Trophoblast cell (in vitro differentiated cells and primary cell): ENCODE results near the gene B3GALT2.

ENCODE experiments used
- DNase-seq, 2 donors: peaks; one replicate each; pipeline ENCODE4 v3.0.0-alpha.2; 2016
- H2AFZ ChIP-seq: 2 replicates; pipeline ENCODE4 v1.6.1; 2013; ENCODE audit warnings: low read length, moderate library complexity, mild to moderate bottlenecking; ENCODE audit not compliant: insufficient read depth, poor library complexity
- H2AK5ac ChIP-seq: 2 replicates; pipeline ENCODE4 v1.6.1; 2013; ENCODE audit warnings: mild to moderate bottlenecking, low read length
- H2BK120ac ChIP-seq: 2 replicates; pipeline ENCODE4 v1.6.1; 2013; ENCODE audit warnings: low read length, mild to moderate bottlenecking, moderate library complexity; ENCODE audit not compliant: insufficient read depth, poor library complexity
- H2BK12ac ChIP-seq: 2 replicates; pipeline ENCODE4 v1.6.1; 2013; ENCODE audit warnings: mild to moderate bottlenecking, low read length, moderate library complexity
- H2BK5ac ChIP-seq: 2 replicates; pipeline ENCODE4 v1.6.1; 2013; ENCODE audit warnings: low read length, low read depth, moderate library complexity, mild to moderate bottlenecking; ENCODE audit not compliant: poor library complexity
- H3K14ac ChIP-seq: 2 replicates; pipeline ENCODE4 v1.6.1; 2013; ENCODE audit warnings: mild to moderate bottlenecking, low read length
- H3K18ac ChIP-seq: 2 replicates; pipeline ENCODE4 v1.6.1; 2013; ENCODE audit warnings: mild to moderate bottlenecking, low read length
- H3K23ac ChIP-seq: 2 replicates; pipeline ENCODE4 v1.6.1; 2013; ENCODE audit warnings: low read length
- H3K27ac ChIP-seq: 2 replicates; pipeline ENCODE4 v1.5.1; 2013; ENCODE audit warnings: low read depth, mild to moderate bottlenecking, inconsistent platforms, low read length, moderate library complexity
- H3K27me3 ChIP-seq: 2 replicates; pipeline ENCODE4 v1.6.1; 2013; ENCODE audit warnings: inconsistent platforms, mild to moderate bottlenecking, low read length, moderate library complexity; ENCODE audit not compliant: insufficient read depth
- H3K36me3 ChIP-seq, 2 experiments: 1 replicate in 1 of 2; 2 replicates in 1 of 2; pipeline ENCODE4 v1.6.1; 2013; ENCODE audit warnings: low read length in 2 of 2, mild to moderate bottlenecking in 2 of 2, moderate library complexity in 1 of 2; ENCODE audit not compliant: insufficient read depth in 2 of 2, control insufficient read depth in 1 of 2
- H3K4ac ChIP-seq: 2 replicates; pipeline ENCODE4 v1.6.1; 2013; ENCODE audit warnings: low read depth, mild to moderate bottlenecking, low read length, moderate library complexity
- H3K4me1 ChIP-seq, 2 experiments: 1 replicate in 1 of 2; 2 replicates in 1 of 2; pipeline ENCODE4 v1.6.1; 2013; ENCODE audit warnings: low read length in 2 of 2, mild to moderate bottlenecking in 2 of 2, moderate library complexity in 1 of 2; ENCODE audit not compliant: insufficient read depth in 2 of 2, control insufficient read depth in 1 of 2
- H3K4me2 ChIP-seq: 2 replicates; pipeline ENCODE4 v1.6.1; 2013; ENCODE audit warnings: inconsistent platforms, mild to moderate bottlenecking, low read length, moderate library complexity
- H3K4me3 ChIP-seq: 2 replicates; pipeline ENCODE4 v1.5.1; 2013; ENCODE audit warnings: mild to moderate bottlenecking, low read depth, low read length, inconsistent platforms
- H3K79me1 ChIP-seq: one replicate; pipeline ENCODE4 v1.6.1; 2013; ENCODE audit warnings: low read length
- H3K79me2 ChIP-seq: 2 replicates; pipeline ENCODE4 v1.6.1; 2013; ENCODE audit warnings: low read length, mild to moderate bottlenecking; ENCODE audit not compliant: control insufficient read depth, insufficient read depth, poor library complexity
- H3K9ac ChIP-seq: 2 replicates; pipeline ENCODE4 v1.6.1; 2013; ENCODE audit warnings: mild to moderate bottlenecking, low read length
- H3K9me3 ChIP-seq: 2 replicates; pipeline ENCODE4 v1.6.1; 2013; ENCODE audit warnings: low read depth, mild to moderate bottlenecking, control low read depth, inconsistent platforms, low read length; ENCODE audit not compliant: insufficient read depth
- H4K12ac ChIP-seq: 2 replicates; pipeline ENCODE4 v1.6.1; 2013; ENCODE audit warnings: low read depth, mild to moderate bottlenecking, low read length, moderate library complexity
- H4K8ac ChIP-seq: 2 replicates; pipeline ENCODE4 v1.6.1; 2013; ENCODE audit warnings: low read depth, mild to moderate bottlenecking, low read length, moderate library complexity
- H4K91ac ChIP-seq: one replicate; pipeline ENCODE4 v1.6.1; 2013; ENCODE audit warnings: low read depth, mild to moderate bottlenecking, low read length, moderate library complexity
- WGBS: extraction: QIAGEN DNeasy Blood & Tissue Kit; methylation state at CpG from one replicate; pipeline ENCODE4 v1.1.7; 2013; ENCODE audit warnings: missing lambda C conversion rate; ENCODE audit not compliant: insufficient read length, insufficient coverage; ENCODE audit errors: extremely low coverage; 5-methylcytosine and 5-hydroxymethylcytosine counted together

The B3GALT2 gene

DNA sequence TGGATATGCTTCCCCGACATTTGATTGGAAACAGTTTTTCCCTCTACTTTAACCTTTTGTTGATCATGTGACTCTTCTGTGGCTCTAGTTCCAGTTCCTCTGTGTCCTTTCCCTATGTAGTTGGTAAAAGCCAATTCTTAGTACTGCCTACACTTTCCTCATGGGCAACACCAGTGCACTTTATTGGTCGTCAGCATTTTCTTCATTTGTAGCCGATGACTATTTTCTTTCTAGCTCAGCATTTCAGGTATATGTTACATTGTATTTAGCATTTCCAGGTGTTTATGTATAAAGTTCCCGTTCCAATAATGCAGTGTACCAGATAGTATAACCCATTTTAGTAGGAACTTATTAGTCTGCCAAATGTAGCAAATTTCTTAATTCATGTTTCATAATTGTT is 27.6 kb upstream of the B3GALT2 start:
- no CpG with 5 or more reads among the region's 4 CpGs for WGBS
- H4K91ac ChIP-seq = no peak overlapping the region

DNA sequence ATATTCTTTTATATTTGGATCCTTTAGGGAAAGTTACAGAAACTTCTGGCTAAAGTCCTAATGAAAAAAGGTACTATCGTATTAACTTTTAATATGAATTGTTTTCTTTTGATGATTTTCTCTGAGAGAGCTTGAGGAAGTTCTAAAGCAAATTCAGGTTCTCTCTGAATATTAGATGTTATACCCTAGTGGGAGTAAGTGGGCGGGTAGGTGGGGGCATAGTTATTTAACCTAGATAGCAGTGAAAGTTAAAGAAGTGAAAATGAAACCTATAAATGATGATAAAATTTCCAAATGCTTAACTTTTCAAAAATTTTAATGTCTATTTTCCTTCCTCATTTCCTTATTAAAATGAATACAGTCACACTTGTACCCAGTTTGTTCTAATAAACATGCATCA is 26.2 kb upstream of the B3GALT2 start:
- no peak for DNase-seq
- H3K14ac ChIP-seq = no peak overlapping the region
- no peaks in the 10 kb centered on the region for H3K4me1 ChIP-seq
- no peaks in the 10 kb centered on the region for H3K27me3 ChIP-seq
- no peak overlapping the region for H4K12ac ChIP-seq
- no peaks in the 10 kb centered on the region for H3K79me1 ChIP-seq
- no peak overlapping the region for H3K18ac ChIP-seq
- no peak overlapping the region for H2BK12ac ChIP-seq
- no peak overlapping the region for H2AK5ac ChIP-seq
- H3K79me2 ChIP-seq = no peaks in the 10 kb centered on the region
- no peak overlapping the region for H3K9ac ChIP-seq
- H2BK5ac ChIP-seq = no peak overlapping the region
- no peak overlapping the region for H3K4me2 ChIP-seq
- no peak overlapping the region for H4K8ac ChIP-seq
- peaks cover 2% of the 10 kb centered on the region for H3K9me3 ChIP-seq
- H3K4ac ChIP-seq = no peak overlapping the region
- H2BK120ac ChIP-seq = no peak overlapping the region
- H4K91ac ChIP-seq = no peak overlapping the region
- H3K4me3 ChIP-seq = no peak overlapping the region
- peaks cover 4 to 10% of the 10 kb centered on the region in 2 experiments for H3K36me3 ChIP-seq
- no peak overlapping the region for H3K27ac ChIP-seq
- WGBS = no CpG with 5 or more reads among the region's 2 CpGs
- H2AFZ ChIP-seq = no peak overlapping the region
- H3K23ac ChIP-seq = no peak overlapping the region

More for the DNA sequence above, 27.6 kb upstream of the B3GALT2 start:
- H3K4ac ChIP-seq = no peak overlapping the region
- no peaks in the 10 kb centered on the region for H3K79me1 ChIP-seq
- no peak for DNase-seq
- no peaks in the 10 kb centered on the region for H3K79me2 ChIP-seq
- H3K27ac ChIP-seq = no peak overlapping the region
- no peak overlapping the region for H4K8ac ChIP-seq
- no peak overlapping the region for H2AFZ ChIP-seq
- no peak overlapping the region for H3K9ac ChIP-seq
- no peak overlapping the region for H3K14ac ChIP-seq
- H3K23ac ChIP-seq = peak overlapping the region; percentile 78
- H3K27me3 ChIP-seq = no peaks in the 10 kb centered on the region
- peaks cover 4 to 10% of the 10 kb centered on the region in 2 experiments for H3K36me3 ChIP-seq
- no peak overlapping the region for H2BK12ac ChIP-seq
- H3K9me3 ChIP-seq = peaks cover 2% of the 10 kb centered on the region
- H2BK120ac ChIP-seq = no peak overlapping the region
- no peaks in the 10 kb centered on the region for H3K4me1 ChIP-seq
- H3K4me2 ChIP-seq = no peak overlapping the region
- no peak overlapping the region for H2AK5ac ChIP-seq
- H3K4me3 ChIP-seq = no peak overlapping the region
- H3K18ac ChIP-seq = no peak overlapping the region
- no peak overlapping the region for H4K12ac ChIP-seq
- no peak overlapping the region for H2BK5ac ChIP-seq

DNA sequence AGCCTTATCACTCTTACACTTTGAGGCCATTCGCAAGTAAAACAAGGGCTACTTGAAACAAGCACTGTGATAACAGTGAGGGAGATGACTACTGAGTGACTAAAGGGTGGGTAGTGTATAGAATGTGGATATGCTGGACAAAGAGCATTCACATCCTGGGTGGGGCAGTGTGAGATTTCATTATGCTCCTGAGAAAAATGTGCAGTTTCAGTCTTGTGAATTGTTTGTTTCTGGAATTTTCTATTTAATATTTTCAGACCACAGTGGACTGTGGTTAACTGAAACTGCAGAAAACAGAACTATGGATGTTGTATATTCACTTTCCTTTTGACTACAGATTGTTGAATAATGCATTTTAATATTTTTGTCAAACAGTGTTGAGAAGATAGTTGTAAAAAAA is 25.1 kb upstream of the B3GALT2 start:
- no peak overlapping the region for H3K4ac ChIP-seq
- no peak overlapping the region for H2BK120ac ChIP-seq
- H2AFZ ChIP-seq = no peak overlapping the region
- H3K36me3 ChIP-seq = peaks cover 2 to 4% of the 10 kb centered on the region in 2 experiments
- DNase-seq = peak; percentile 81 to 92
- no peaks in the 10 kb centered on the region for H3K9me3 ChIP-seq
- no peaks in the 10 kb centered on the region for H3K79me2 ChIP-seq
- WGBS = no CpG with 5 or more reads among the region's 1 CpG
- H3K4me3 ChIP-seq = no peak overlapping the region
- no peak overlapping the region for H3K4me2 ChIP-seq
- H4K12ac ChIP-seq = no peak overlapping the region
- no peak overlapping the region for H3K14ac ChIP-seq
- no peak overlapping the region for H4K8ac ChIP-seq
- H2BK5ac ChIP-seq = no peak overlapping the region
- H2AK5ac ChIP-seq = no peak overlapping the region
- H2BK12ac ChIP-seq = no peak overlapping the region
- no peak overlapping the region for H4K91ac ChIP-seq
- H3K4me1 ChIP-seq = no peaks in the 10 kb centered on the region
- H3K18ac ChIP-seq = no peak overlapping the region
- H3K27ac ChIP-seq = no peak overlapping the region
- H3K27me3 ChIP-seq = no peaks in the 10 kb centered on the region
- H3K9ac ChIP-seq = no peak overlapping the region
- no peak overlapping the region for H3K23ac ChIP-seq
- H3K79me1 ChIP-seq = no peaks in the 10 kb centered on the region

DNA sequence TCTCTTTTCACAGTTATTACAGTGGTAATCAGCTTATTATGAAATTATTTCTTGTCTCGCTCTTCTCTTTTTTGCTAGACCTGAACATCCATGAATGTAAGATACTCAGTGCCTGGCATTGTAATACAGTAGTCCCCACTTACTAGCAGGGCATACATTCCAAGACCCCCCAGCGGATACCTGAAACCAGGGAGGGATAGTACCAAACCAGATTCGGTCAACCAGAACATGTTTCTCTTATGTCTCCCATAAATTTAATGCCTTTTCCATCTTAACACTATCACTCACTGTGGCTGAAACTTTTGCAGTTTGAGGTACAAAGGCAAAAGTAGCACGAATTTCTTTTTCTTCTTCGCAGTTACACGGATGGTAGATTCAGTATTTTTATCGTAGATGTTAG is 24.6 kb upstream of the B3GALT2 start:
- no peak overlapping the region for H3K9ac ChIP-seq
- no peak overlapping the region for H3K14ac ChIP-seq
- no peak overlapping the region for H3K4me2 ChIP-seq
- peak overlapping the region; percentile 37 for H2BK120ac ChIP-seq
- peaks cover 2 to 4% of the 10 kb centered on the region in 2 experiments for H3K36me3 ChIP-seq
- no peak overlapping the region for H3K4me3 ChIP-seq
- H4K91ac ChIP-seq = no peak overlapping the region
- H2AFZ ChIP-seq = no peak overlapping the region
- H4K12ac ChIP-seq = no peak overlapping the region
- H2BK12ac ChIP-seq = no peak overlapping the region
- H2BK5ac ChIP-seq = no peak overlapping the region
- whole genome bisulfite sequencing = no CpG with 5 or more reads among the region's 7 CpGs
- H3K4ac ChIP-seq = no peak overlapping the region
- no peaks in the 10 kb centered on the region for H3K79me1 ChIP-seq
- H3K79me2 ChIP-seq = no peaks in the 10 kb centered on the region
- H3K18ac ChIP-seq = no peak overlapping the region
- H3K27me3 ChIP-seq = no peaks in the 10 kb centered on the region
- no peak overlapping the region for H4K8ac ChIP-seq
- H3K27ac ChIP-seq = no peak overlapping the region
- H2AK5ac ChIP-seq = no peak overlapping the region
- DNase-seq = no peak
- no peaks in the 10 kb centered on the region for H3K9me3 ChIP-seq
- H3K4me1 ChIP-seq = no peaks in the 10 kb centered on the region
- no peak overlapping the region for H3K23ac ChIP-seq
